Inflammatory macrophage (primary cell): ENCODE measurements around the gene ITGB1BP2.
"Not testable (repeated sequence)": the region's sequence is repeated elsewhere in the genome, so short reads cannot be mapped to it uniquely, and the experiment has no call there.

Experiments used
- DNase-seq, 2 donors: peaks; one replicate each; pipeline ENCODE4 v3.0.0-alpha.2; 2020 to 2022

ITGB1BP2 gene

DNA sequence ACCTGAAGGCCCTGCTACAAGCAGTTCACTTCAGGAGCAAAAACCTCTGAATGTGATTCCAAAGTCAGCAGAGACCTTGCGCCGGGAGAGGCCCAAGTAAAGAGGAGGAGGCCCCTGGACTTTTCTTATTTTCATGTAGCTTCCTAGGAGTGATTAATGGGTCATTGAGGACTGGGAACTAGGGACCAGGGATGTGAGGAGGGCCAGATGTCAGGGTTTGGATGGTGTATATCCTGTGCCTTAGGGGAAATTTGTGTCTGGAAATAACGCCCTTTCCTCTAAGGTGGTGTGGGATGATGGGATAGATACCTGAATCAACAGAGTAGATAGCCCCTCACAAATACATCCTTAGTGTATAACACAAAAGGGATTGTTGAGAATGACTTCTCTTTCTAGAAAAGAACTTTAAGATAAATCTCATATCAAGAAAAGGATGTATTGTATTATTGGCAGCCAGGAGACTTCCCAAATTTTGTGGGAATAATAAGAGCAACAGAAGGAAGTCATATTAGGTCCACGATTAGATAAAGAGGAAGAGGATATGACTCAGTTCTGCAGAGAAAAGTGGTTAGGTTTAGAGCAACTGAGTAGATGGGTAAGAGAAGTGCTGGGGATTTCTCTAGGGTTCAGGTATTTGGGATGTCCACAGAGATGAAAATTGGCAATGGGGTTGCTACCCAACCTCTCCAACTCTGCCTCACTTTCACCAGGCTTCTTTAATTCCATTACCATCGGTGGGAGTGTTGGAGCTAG lies 1.1 kb downstream of the ITGB1BP2 start:
- DNase-seq, result peak; percentile 8 to 32

DNA sequence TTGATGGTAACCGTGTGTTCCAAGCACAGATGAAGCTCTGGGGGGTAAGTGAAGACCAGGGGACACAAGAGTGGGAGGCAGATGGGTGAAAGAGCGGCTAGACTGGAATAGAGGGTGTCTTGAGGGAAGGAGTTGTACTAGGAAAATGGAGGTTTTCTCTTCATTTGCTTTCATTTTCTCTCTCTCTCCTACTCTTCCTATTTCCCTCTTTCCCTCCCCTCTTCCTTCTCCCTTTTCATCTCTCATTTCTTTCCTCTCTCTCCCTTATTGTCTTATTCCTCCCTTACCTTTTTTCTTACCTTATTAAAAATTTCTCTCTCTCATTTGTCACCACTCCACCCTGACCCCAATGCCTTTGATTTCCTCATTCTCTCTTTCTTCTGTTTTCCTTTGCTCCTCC lies 3.0 kb downstream of the ITGB1BP2 start:
- DNase-seq, result no peak

DNA sequence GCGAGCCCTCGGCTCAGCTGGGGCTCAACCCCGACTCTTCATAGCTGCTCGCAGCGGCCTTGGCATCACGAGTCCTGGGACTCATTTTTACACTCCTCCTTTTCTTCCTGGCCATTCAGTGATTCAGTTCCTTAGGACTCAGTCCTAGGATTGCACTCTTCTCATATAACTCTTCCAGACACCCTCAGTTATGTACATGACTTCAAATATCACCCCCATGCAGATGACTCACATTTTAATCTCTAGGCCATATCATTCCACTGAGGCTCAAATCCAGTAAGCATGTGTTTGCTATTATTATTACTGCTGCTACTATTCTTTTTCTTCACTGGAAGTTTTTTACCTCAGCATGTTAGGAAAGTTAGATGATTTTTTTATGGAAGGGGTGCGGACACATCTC lies 14.4 kb downstream of the ITGB1BP2 start:
- no peak for DNase-seq

DNA sequence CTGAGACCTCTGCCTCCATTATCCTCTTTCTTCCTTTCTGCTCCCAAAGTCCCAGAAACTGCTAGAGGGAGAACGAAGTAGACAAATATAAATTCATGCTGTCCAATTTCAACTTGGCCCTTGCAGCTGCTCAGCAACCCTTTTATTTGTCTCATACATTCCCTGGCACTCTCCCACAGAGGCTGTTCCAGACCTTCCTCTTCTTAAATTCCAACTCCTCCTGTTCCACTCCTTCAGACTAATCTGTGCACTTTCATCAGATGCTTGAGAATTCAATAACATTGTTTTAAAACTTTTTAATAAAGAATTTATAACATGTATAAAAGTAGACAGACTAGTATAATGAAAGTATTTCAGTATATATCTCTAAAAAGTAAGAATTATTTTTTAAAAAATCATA lies 15.4 kb downstream of the ITGB1BP2 start:
- DNase-seq, result not testable (repeated sequence)

DNA sequence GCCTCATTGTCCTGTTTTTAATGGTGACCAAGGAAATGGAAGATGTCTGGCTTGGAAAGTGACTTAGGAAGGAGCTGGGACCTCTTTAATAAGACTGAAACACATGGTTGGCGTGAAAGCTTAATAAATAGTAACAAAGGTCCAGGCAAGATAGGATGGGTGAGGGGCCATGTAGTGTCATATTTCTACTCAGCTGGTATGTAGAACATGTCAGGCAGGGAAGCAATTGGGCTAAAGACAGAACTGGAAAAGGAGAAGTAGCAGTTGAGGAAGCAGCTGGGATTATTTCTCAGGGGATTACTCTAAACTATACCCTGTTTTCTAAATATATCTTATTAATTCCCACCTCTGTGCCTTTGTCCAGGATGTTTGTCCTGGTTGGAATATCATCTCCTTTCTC lies 18.6 kb downstream of the ITGB1BP2 start:
- peak in 1 of 2 donors; percentile 1 for DNase-seq

DNA sequence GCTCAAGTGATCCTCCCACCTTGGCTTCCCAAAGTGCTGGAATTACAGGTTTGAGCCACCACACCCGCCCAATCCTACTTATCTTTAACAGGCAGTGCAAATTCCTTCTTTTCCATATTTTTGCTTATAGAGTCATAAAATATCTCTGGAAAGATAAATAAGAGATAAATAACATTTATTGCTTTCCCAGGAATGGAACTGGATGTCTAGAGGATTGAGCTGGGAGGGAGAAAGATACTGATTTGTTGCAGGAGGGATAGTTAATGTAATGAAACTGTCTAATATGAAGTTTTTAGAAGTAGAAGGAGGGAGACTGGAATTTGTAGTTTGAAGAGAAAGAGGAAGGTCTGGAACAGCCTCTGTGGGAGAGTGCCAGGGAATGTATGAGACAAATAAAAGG lies 20.2 kb downstream of the ITGB1BP2 start:
- no peak for DNase-seq

DNA sequence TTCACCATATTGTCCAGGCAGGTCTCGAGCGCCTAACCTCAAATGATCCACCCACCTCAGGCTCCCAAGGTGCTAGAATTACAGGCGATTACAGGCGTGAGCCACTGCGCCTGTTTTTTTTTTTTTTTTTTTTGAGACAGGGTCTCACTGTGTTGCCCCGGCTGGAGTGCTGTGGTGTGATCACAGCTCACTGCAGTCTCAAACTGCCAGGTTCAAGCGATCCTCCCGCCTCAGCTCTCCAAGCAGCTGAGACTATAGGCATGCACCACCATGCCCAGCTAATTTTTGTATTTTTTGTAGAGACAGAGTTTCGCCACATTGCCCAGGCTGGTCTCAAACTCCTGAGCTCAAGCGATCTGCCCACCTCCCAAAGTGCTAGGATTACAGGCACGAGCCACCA lies 22.9 kb downstream of the ITGB1BP2 start:
- not testable (repeated sequence) for DNase-seq

DNA sequence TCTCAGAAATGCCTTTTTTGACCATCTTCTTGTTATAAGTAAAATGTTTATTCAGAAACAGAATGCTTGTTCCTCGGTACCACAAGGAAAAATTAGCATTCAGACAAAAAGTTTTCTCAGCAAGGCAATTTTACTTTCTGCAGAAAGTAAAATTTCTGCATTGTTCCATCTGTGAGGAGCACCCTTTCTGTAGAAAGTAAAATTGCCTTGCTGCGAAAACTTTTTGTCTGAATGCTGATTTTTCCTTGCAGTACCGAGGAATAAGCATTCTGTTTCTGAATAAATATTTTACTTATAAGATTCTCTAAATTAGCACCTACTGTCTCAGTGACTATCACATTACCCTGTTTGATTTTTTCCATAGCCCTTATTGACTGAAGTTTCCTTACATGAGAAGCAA lies 24.8 kb downstream of the ITGB1BP2 start:
- DNase-seq, result no peak

DNA sequence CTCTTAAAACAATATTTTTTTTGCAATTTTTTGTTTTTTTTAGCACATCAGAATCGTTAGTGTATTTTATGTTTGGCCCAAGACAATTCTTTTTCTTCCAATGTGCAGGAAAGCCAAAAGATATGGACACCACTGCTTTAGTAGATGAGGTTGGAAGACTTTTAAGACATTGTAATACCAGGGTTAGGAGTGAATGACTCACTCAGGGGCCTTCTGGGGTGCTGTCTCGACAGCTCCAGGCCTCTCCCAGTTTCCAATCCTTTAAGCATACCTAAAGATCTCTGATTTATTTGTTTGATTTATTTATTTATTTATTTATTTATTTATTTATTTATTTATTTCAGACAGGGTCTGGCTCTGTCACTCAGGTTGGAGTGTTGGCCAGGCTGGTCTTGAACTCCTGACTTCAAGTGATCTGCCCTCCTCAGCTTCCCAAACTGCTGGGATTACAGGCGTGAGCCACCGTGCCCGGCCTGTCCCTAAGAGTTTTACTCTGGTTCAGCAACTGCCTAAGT lies 47.7 kb downstream of the ITGB1BP2 start:
- DNase-seq, result not testable (repeated sequence)

DNA sequence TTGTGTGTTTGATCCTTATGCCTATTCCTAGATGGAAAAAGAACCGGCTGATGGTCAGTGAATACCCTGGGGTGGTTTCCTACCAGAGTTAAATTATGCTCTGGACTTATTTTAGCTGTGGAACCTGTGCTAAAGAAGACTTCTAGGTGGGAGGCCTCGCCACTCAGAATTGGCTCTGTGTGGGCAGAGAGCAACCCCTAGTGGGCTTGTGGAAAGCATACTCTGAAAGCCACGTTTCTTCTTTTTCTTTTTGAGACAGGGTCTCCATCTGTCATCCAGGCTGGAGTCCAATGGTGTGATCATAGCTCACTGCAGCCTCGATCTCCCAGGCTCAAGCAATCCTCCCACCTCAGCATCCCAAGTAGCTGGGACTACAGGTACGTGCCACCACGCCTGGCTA lies 48.3 kb downstream of the ITGB1BP2 start:
- DNase-seq, result not testable (repeated sequence)

DNA sequence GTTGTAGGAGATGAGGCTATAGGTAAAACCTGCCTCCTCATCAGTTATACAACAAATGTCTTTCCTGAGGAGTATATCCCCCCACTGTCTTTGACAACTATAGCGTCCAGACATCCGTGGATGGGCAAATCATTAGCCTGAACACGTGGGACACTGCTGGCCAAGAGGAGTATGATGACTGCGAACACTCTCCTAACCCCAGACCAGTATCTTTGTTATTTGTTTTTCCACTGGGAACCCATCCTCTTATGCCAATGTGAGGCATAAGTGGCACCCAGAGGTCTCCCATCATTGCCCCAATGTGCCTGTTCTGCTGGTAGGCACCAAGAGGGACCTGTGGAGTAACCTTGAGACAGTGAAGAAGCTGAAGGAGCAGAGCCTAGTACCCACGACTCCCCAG lies 50.9 kb downstream of the ITGB1BP2 start:
- DNase-seq, result not testable (repeated sequence)
